WTC11 (cell line): ENCODE measurements around the gene PREX1. TPM values are rescaled to one million over a fixed set of nuclear protein-coding genes. Genes with fewer than 3 reads are reported as not detected.

ENCODE experiments used
- ATAC-seq: fragments of 200-7000 bp; cut with Tn5 transposase; 2 replicates; pipeline ENCODE4 v1.10.0; 2021; ENCODE audit warnings: mild to moderate bottlenecking, moderate library complexity
- CTCF ChIA-PET: fragments of 300-600 bp; sonication (Branson Sonifier 250); formaldehyde crosslinking; loops from one replicate; lab custom pipeline; 2021; ENCODE audit warnings: antibody characterized with exemption; lab: Charles Lee
- POLR2A ChIA-PET: fragments of 350-600 bp; sonication (Branson Sonifier 250); formaldehyde crosslinking; loops from one replicate; lab custom pipeline; 2021; ENCODE audit warnings: antibody characterized with exemption; lab: Charles Lee
- DNase-seq: peaks from one replicate; pipeline ENCODE4 v3.0.0; 2021; ENCODE audit warnings: low spot score
- H3K27ac Mint-ChIP-seq: 2 replicates; pipeline ENCODE4 v1.8.0; 2021; ENCODE audit warnings: mixed read lengths
- H3K27me3 Mint-ChIP-seq: 2 replicates; pipeline ENCODE4 v1.8.0; 2021; ENCODE audit warnings: low read depth, mild to moderate bottlenecking, moderate library complexity, mixed read lengths
- H3K36me3 Mint-ChIP-seq: 2 replicates; pipeline ENCODE4 v1.8.0; 2021; ENCODE audit warnings: mixed read lengths
- H3K4me1 Mint-ChIP-seq: 2 replicates; pipeline ENCODE4 v1.8.0; 2022; ENCODE audit warnings: mixed read lengths
- H3K4me3 Mint-ChIP-seq: 2 replicates; pipeline ENCODE4 v1.8.0; 2021; ENCODE audit warnings: mild to moderate bottlenecking, moderate library complexity, mixed read lengths
- H3K9me3 Mint-ChIP-seq: 2 replicates; pipeline ENCODE4 v1.8.0; 2021; ENCODE audit warnings: mixed read lengths
- E2F4 ChIP-seq: sonication (generic); formaldehyde crosslinking; IDR thresholded peaks from 2 replicates; pipeline ENCODE4 v1.8.1; 2022; ENCODE audit warnings: low read depth, mild to moderate bottlenecking, moderate library complexity, missing genetic modification reagents, borderline replicate concordance
- ELF4 ChIP-seq: sonication (generic); formaldehyde crosslinking; IDR thresholded peaks from 2 replicates; pipeline ENCODE4 v1.8.1; 2022; ENCODE audit warnings: low read depth, mild to moderate bottlenecking, moderate library complexity, missing genetic modification reagents
- FOXP4 ChIP-seq: sonication (generic); formaldehyde crosslinking; IDR thresholded peaks from 2 replicates; pipeline ENCODE4 v1.8.0; 2022; ENCODE audit warnings: mild to moderate bottlenecking, missing genetic modification reagents
- GABPB1 ChIP-seq: sonication (generic); formaldehyde crosslinking; IDR thresholded peaks from 2 replicates; pipeline ENCODE4 v1.8.1; 2023; ENCODE audit warnings: mild to moderate bottlenecking, missing genetic modification reagents
- JAZF1 ChIP-seq: fragments of 250-450 bp; sonication (Bioruptor Pico); IDR thresholded peaks from 2 replicates; pipeline ENCODE4 v1.9.0; 2021; ENCODE audit warnings: moderate library complexity, mild to moderate bottlenecking, inconsistent platforms
- MXD4 ChIP-seq: fragments of 250-450 bp; sonication (Bioruptor Pico); IDR thresholded peaks from 2 replicates; pipeline ENCODE4 v1.8.0; 2021; ENCODE audit warnings: mild to moderate bottlenecking, moderate library complexity, borderline replicate concordance
- NFE2L1 ChIP-seq: sonication (generic); formaldehyde crosslinking; IDR thresholded peaks from 2 replicates; pipeline ENCODE4 v1.8.1; 2023; ENCODE audit warnings: missing genetic modification reagents
- NR1H2 ChIP-seq: sonication (generic); formaldehyde crosslinking; IDR thresholded peaks from 2 replicates; pipeline ENCODE4 v1.9.0; 2021; ENCODE audit warnings: mild to moderate bottlenecking, moderate library complexity, missing genetic modification reagents
- NR3C1 ChIP-seq: sonication (generic); formaldehyde crosslinking; conservative IDR thresholded peaks from 2 replicates; pipeline ENCODE4 v1.8.1; 2023; ENCODE audit warnings: low read depth, mild to moderate bottlenecking, missing genetic modification reagents
- PRDM15 ChIP-seq: sonication (generic); formaldehyde crosslinking; IDR thresholded peaks from 2 replicates; pipeline ENCODE4 v1.8.0; 2022; ENCODE audit warnings: missing genetic modification reagents
- PREB ChIP-seq: sonication (generic); formaldehyde crosslinking; IDR thresholded peaks from 2 replicates; pipeline ENCODE4 v1.8.1; 2022; ENCODE audit warnings: mild to moderate bottlenecking, missing genetic modification reagents, moderate library complexity, borderline replicate concordance
- STAT6 ChIP-seq: sonication (generic); formaldehyde crosslinking; conservative IDR thresholded peaks from 2 replicates; pipeline ENCODE4 v1.8.1; 2023; ENCODE audit warnings: mild to moderate bottlenecking, low read depth, missing genetic modification reagents, moderate library complexity
- ZBTB21 ChIP-seq: sonication (generic); formaldehyde crosslinking; IDR thresholded peaks from 2 replicates; pipeline ENCODE4 v1.8.1; 2023; ENCODE audit warnings: mild to moderate bottlenecking, missing genetic modification reagents, borderline replicate concordance
- ZMAT4 ChIP-seq: fragments of 250-450 bp; sonication (Bioruptor Pico); IDR thresholded peaks from 2 replicates; pipeline ENCODE4 v1.9.0; 2021; ENCODE audit warnings: mild to moderate bottlenecking
- ZNF232 ChIP-seq: sonication (generic); formaldehyde crosslinking; IDR thresholded peaks from 2 replicates; pipeline ENCODE4 v1.8.0; 2022; ENCODE audit warnings: mild to moderate bottlenecking, missing genetic modification reagents
- ZNF281 ChIP-seq: sonication (generic); formaldehyde crosslinking; IDR thresholded peaks from 2 replicates; pipeline ENCODE4 v1.8.0; 2023; ENCODE audit warnings: mild to moderate bottlenecking, missing genetic modification reagents
- ZNF396 ChIP-seq: fragments of 250-450 bp; sonication (Bioruptor Pico); IDR thresholded peaks from 2 replicates; pipeline ENCODE4 v1.8.0; 2021; ENCODE audit warnings: mild to moderate bottlenecking, moderate library complexity, borderline replicate concordance
- ZNF532 ChIP-seq: fragments of 250-450 bp; sonication (Bioruptor Pico); IDR thresholded peaks from 2 replicates; pipeline ENCODE4 v1.9.0; 2021; ENCODE audit warnings: mild to moderate bottlenecking, borderline replicate concordance
- ZNF671 ChIP-seq: fragments of 250-450 bp; sonication (Bioruptor Pico); IDR thresholded peaks from 2 replicates; pipeline ENCODE4 v1.8.0; 2021; ENCODE audit warnings: mild to moderate bottlenecking
- total RNA-seq: library from RNA; stranded (reverse); gene quantifications from 3 replicates; pipeline ENCODE4 v1.2.3, GENCODE V29; 2021

PREX1 gene
- total RNA-seq, 1 experiment from 2014 or later, result 17.3 TPM

- H3K9me3 Mint-ChIP-seq, result peaks cover 18% of the 10 kb centered on the region
- peaks cover 55% of the 10 kb centered on the region for H3K4me1 Mint-ChIP-seq
- no peak overlapping the region for H3K27ac Mint-ChIP-seq
- ChIA-PET POLR2A (interaction anchor here (0.5 kb wide), 1 partner anchor 452 kb away, joined by 4 read pairs; no protein-coding TSS in a partner anchor), CTCF (no interaction called here)
- H3K36me3 Mint-ChIP-seq, result peaks cover 8% of the 10 kb centered on the region; the same call in 1 of the 2 replicates
- DNase-seq (no peak), ATAC-seq (no peak)
- no peak for TF ChIP-seq NR1H2
- TF ChIP-seq ZNF281 (CRISPR knock-in tag), result no peak
- TF ChIP-seq ZNF396, result no peak
- no peak for TF ChIP-seq E2F4
- TF ChIP-seq ZNF532, result no peak
- TF ChIP-seq STAT6 (CRISPR knock-in tag), result no peak
- no peak for TF ChIP-seq ZNF671 (CRISPR knock-in tag)
- no peak for TF ChIP-seq ZNF232 (CRISPR knock-in tag)
- no peak for TF ChIP-seq NR3C1 (CRISPR knock-in tag)
- no peak for TF ChIP-seq MXD4 (CRISPR knock-in tag)
- no peak for TF ChIP-seq ZBTB21 (CRISPR knock-in tag)
- no peak for TF ChIP-seq ELF4
- no peak for TF ChIP-seq JAZF1 (CRISPR knock-in tag)
- TF ChIP-seq PRDM15 (CRISPR knock-in tag), result no peak
- TF ChIP-seq PREB (CRISPR knock-in tag), result no peak
- TF ChIP-seq FOXP4 (CRISPR knock-in tag), result no peak
- no peak for TF ChIP-seq GABPB1 (CRISPR knock-in tag)
- no peak for TF ChIP-seq NFE2L1 (CRISPR knock-in tag)
- no peak for TF ChIP-seq ZMAT4 (CRISPR knock-in tag)
- TF ChIP-seq, all 79 proteins: peak for 0
- no peak overlapping the region for H3K4me3 Mint-ChIP-seq
- no peaks in the 10 kb centered on the region for H3K27me3 Mint-ChIP-seq
These were observed 73.5 kb downstream of the PREX1 start for GRCh38 chr20:48754292-48754691.
